Limb (tissue), 2 donors: ENCODE results near the gene TOB2.
A peak's percentile ranks its signal among the peaks of the same experiment; 100 is the strongest.
"Not testable (repeated sequence)": the region's sequence is repeated elsewhere in the genome, so short reads cannot be mapped to it uniquely, and the experiment has no call there.

ENCODE experiments used
- DNase-seq, 2 donors: peaks; one replicate each; pipeline ENCODE4 v3.0.0-alpha.2; 2016; ENCODE audit errors: extremely low spot score in 2 of 2

Gene TOB2

DNA sequence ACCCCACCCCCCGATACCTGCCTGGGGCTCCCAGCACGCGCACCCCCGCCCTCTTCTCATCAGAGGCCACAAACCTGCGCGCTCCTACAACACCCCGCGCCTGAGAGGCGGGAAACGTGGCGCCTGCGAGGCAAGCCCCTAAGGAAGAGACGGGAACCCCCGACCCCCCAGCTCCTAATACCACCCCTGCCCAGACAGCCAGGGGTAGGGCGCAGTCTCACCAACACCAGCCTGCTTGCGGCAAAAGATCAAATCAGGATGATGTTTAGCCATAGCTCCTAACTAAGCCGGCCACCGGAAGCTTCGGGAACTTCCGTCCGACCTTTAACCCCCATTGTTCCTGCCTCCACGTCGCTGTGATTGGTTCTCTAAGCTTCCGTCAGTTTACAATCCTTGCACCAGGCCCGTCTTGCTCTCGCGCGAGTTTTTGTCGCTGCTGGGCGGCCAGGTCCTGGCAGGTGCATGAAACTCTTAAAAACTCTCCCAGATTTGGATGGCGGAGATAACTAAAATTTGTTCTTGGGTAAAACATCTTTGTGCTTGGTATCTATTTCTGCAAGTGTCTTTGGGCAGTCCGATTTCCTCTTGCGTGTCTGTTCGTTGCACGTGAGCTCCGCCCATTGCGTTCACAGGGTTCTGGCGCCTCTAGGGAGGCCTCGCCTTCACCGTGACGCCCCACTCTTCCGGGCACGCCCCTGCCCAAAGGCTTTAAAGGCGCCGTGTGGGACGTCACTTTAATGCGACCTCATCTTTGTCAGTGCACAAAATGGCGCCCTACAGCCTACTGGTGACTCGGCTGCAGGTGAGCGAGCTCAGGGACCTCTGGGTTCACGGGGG, 22.0 kb upstream of the TOB2 start, which contains the start of the genes ACO2 and PHF5A:
ACO2 (plus strand) TSS at position 737 of the 837 bp plus-strand sequence; CDS start at position 767, 30 bp downstream.
PHF5A (minus strand) TSS at position 312 of the 837 bp plus-strand sequence; CDS start at position 273, 39 bp downstream.
- DNase-seq: peak; percentile 99

DNA sequence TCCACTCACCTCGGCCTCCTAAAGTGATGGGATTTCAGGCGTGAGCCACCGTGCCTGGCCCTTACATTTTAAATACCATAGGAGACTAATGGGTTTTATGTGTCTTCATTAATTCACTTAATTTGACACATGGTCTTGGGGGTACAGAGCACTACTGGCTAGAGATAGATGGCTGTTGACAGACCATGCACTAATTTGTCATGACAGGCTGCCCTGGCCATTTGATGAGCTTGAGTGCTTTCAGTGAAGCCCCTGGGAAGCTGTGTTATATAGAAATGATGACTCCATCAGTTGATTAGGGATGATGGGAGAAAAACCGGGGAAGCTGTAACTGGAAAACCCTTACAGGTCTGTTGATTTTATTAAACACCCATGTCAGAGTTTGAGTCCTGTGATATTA, 15.3 kb upstream of the TOB2 start:
- DNase-seq: no peak

DNA sequence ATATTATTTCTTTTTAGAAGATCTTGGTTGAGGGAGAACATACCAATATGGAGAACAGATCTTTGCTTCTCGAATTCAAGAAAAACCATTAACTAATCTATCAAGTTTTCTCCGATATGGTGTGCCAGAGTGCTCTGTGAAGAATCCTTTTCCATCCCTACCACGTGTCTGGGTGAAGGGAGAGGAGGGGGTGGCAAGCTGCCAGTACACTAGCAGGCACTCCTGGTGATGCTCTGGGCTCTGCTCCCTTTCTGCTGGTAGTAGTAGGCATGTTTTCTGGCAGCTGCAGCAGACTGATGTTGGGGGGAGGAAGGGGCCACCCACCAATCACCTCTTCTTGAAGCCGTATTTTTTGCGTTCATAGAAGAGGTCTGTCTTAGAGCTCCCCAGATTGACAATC, 13.5 kb upstream of the TOB2 start:
- DNase-seq: not testable (repeated sequence)

DNA sequence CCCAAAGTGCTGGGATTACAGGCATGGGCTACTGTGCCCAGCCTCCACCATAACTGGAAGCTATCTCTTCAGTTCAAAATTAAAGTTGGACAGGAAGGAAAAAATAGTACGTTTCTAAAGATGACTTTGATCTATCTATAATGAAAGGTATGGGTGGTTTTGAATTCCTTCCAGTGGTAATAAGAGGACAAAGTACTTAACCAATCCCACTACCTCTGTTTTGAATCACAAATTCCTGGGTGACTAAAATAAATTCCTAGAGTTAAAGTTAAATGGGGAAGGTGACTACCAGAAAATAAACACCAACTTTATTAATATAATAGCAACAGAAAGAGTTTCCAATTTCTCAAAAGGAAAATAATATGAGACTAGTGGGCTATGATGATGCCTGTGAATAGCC, 12.8 kb upstream of the TOB2 start:
- DNase-seq: no peak

DNA sequence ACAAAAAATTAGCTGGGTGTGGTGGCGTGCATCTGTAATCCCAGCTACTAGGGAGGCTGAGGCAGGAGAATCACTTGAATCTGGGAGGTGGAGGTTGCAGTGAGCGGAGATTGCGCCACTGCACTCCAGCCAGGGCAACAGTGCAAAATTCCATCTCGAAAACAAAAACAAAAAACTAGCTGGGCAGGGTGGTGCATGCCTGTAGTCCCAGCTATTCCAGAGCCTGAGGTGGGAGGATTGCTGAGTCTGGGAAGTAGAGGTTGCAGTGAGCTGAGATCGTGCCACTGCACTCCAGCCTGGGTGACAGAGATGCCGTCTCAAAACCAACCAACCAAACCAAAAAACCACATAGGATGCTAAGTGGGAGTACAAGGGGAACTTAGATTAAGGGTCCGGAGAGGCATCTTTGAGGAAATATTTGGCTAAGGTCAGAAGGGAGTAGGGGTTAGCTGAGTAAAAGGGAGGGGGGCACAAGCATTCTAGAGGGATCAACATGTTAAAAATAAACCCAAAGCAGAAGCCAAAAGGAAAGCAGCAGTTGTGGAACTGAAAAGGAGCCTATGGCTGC, 11.6 kb upstream of the TOB2 start:
- DNase-seq: no peak

DNA sequence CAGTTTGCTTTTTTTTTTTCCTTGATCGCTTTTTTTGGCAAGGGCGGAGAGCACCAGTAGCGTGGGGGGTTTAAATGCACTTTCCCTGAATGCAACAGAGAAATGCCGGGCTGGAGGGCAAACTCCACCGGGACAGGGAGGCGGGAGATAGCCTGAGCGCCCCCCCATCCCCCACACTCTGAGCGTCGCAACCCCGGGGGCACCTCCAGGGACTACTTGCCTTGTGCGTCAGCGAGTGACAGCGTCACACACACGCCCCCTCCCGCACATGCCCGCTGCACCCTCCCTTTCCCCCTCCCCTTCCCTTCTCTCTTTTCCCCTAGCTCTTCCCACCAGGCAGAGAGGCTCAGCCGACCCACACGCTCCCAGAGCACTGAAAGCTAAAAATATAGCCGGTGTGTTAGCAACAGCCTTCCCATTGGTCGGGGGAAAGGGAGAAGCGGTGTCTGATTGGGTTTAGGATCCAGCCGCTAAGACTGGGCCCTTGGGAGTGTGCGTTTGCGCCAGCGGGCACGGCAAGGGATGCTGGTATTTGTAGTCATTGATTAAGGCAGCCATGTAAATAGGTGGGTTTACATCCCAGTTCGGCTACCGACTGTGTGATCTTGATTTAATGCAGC, 1.7 kb upstream of the TOB2 start:
- peak; percentile 96 to 100 for DNase-seq

DNA sequence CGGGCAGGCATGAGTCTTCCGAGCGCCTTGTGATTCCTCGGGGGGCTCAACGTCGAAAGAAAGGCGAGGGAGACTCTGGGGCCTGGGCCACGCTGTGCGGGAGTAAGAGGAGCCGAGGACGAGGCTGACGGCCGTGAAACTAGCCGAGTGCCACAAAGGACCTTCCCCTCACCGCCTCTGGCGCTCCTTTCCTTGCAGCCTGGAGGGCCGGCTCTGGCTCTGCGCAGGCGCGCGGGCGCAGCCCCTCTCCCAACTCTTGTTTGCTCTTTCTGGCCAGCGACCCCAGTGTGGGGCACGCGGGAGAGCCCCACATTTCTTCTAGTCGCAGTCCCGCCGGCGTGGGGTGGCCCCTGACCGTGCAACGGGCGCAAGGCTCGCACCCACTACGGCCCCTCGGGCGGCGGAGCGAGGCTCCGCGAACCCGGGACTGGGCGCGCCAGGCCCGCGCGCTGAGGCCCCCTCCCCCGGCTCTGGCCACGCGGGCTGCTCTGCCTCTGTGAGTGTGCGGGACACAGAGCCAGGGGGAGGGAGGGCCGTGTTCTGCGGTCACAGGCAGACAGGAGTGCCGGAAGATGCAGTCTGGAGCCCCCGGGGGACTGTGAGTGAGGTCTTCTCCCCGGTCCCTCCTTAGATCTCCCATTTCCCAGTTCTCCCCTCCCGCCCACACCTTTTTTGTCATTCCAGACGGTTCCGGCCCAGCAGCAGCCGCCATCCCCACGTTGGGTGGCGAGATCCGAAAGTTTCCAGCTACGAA, 1.0 kb upstream of the TOB2 start:
- peak; percentile 69 to 87 for DNase-seq

DNA sequence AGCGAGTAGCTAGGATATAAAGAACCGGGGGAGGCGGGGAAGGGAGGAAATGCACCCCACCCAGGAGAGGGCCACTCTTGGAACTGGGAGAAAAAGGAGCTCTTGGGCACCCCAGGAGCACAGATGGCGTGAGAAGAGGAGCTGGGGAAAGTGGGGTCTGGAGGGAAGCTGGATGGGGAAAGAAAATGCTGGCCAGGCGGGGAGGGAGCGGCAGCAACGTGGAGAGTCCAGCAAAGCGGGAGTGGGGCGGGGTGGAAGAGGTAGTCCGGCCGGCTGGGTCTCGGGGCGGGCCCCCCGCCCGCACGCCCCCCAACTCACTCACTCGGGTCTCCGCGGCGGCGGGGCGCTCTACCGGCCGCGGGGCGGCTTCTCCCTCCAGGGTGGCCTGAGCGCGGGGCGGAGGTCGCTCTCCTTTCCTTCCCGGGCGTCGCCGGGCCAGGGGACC, 522 bp downstream of the TOB2 start:
- no peak for DNase-seq

DNA sequence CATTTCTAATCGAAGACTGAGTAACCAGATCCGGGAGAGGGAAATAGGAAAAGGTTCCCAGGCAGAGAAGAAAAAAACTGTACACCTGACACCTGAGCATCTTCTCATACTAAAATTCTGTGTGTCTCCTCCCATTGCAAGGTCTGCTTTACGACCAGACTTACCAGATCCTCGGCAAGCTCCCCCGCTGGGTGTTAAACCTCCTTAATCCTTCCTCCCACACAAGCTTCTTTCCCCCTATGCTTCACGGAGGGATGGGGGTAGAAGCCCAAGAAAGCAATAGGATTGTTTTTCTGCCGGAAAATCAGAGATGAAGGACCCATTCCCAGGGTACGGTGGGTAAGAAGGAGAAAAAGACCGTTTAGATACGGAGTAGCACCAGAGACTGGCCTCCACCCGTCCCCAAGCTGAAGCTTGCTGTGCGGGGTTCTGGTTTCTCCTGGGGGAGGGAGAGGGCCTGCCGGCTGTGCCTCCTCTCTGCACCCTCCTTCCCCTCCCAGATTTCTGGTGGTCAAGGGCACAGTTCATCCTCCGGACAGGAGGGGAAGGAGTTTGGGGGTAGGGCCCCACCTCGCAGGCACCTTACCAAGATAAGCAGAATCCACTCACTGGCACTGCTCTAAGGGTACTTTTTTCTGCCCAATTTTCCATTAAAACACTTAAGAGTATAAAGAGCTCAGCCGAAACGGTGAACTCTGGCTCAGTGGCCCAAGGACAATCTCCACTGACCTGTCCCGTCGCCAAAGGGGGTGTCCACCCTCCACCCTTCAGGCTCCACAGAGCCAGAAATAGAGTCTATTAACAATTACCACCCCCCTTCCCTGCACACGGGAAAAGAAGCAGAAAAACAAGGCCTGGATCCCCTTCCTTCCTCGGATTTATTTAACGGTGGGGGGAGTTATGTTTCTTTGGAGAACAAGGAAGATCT, 1.2 kb downstream of the TOB2 start:
- DNase-seq: peak; percentile 12 to 37

DNA sequence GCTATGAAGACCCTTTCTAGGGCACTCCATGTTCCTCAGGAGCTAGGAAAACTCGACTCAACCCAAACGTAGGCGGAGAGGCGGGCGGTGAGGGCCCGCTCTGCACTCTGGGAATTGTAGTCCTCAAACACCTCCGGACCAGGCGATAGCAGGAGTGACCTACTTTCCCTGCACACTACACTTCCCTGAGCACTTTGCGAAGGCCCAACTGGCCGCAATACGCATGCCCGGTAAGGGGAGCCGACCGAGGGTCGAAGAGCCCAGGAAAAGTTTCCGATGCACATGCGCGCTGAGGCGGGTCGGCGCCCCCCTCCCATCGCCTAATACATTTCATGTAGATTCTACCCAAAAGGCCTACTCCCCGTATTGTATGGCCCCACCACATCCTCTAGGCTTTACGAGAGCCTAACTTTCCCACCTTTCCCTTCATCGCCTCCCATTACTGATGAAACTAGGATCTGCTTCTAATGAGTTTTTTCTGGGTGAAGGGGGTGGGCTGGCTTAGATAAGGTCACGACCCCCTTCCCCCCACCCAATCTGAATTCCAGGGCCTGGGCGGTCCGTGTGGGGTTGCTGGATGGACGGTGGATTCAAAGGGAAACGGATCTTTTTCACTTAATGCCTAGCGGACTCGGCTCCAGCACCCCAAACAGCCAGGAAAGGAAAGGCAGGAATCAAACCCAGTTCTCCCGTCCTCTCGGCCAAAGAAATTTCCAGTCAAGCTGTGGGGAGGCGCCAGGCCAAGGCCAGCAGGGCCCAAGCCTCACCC, 2.1 kb downstream of the TOB2 start:
- peak; percentile 96 to 99 for DNase-seq

DNA sequence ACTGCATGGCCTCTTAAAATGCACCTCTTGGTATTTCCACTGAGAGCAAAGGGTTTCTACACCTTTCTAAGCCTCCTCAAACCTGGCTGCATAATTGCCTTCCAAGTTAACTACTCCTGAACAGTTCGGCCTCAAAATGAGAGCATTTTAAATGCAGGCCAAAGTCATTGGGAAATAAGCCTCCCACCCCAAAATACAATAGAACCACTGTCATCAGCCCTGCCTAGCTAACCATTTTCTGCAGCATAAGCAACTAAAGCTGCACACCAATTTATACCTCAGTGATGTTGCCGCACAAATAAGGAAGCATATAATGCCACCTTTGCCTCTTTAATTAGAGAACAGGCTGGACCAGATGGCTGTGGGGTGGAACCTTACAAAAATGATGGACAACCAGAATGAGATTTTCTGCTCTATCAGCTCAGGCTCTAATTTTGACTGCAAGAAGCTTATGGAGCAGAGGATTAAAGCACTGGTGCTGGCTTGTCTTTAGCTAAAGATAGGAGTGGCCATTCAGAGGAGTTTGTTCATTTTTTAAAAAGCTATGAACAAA, 4.3 kb downstream of the TOB2 start:
- DNase-seq: no peak

DNA sequence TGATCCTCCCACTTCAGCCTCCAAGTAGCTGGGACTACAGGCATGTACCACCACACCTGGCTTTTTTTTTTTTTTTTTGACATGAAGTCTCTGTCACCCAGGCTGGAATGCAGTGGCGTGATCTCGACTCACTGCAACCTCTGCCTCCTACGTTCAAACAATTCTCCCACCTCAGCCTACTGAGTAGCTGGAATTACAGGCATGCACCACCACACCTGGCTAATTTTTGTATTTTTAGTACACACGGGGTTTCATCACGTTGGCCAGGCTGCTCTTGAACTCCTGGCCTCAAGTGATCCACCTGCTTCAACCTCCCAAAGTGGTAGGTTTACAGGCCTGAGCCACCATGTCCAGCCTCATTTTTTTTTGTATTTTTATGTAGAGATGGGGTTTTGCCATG, 6.1 kb downstream of the TOB2 start:
- not testable (repeated sequence) for DNase-seq

DNA sequence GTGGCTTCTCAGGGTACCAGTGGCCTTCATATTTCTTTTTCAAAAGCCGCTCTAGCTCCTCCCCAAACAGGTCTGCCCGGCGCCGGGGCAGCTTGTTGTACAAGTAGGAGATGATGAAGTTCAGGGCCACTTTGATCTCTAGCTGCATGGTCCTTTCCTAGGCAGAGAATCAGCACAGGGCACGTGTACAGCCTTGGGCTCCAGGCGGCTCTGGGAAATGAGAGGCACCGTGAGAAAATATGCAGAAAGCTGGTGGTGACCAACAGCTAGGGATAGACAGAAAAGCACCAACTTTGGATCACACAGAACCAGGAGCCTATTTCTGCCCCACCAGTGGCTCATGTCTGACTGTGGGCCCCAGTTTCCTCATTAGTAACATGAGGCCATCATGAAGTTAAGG, 9.4 kb downstream of the TOB2 start:
- no peak for DNase-seq

DNA sequence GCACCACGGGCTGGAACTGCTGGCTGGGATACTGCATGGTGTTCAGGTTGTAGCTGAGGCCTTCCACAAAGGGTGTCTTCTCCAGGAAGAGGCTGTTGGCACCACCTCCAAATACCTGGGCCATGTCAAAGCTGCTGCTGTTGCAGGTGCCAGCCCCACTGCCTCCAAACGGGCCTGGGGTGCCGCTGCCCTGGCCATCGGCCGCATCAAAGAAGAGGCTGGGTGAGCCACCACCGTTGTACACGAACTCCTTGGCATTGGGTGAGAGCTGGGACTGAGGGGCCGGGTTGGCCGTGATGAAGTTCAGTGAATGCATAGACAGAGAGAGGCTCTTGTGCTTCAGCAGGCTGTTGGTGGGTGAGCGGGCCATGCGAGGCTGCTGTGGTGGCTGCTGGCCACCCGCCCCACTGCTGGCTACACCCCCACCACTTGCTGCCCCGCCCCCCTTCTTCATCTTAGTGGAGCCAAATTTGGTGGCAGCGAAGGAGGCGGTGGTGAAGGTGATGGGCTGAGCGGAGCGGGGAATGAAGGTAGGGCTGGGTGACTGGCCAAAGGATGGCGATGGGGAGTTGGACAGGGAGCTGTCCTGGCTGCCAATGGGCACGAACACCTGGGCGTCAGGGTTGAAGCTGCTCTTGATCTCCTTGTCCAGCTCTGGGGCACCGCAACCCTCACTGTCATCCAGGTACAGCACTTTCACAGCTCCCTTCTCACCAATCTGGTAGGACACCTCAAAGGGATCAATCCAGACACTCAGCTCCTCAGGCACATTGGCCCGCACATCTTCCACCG, 10.1 kb downstream of the TOB2 start:
- no peak for DNase-seq

DNA sequence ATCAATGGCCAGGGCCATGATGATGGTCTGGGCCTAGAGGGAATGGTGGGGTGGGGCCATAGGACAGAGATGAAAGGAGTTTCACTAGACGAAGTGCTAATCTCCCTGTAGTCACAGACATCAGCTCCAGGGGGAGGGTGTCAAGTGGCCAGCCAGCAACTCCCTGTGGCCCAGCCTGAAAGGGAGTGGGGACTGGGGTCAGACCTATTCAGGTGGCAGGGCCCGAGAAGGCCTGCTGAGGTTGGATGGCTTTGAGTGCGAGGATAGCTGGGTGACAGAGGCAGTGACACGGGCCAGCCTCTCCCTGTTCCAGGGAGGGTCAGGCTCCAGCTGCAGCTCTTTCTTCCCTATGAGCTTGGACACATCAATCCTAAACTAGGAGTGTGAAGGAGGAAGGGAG, 11.0 kb downstream of the TOB2 start:
- DNase-seq: no peak

DNA sequence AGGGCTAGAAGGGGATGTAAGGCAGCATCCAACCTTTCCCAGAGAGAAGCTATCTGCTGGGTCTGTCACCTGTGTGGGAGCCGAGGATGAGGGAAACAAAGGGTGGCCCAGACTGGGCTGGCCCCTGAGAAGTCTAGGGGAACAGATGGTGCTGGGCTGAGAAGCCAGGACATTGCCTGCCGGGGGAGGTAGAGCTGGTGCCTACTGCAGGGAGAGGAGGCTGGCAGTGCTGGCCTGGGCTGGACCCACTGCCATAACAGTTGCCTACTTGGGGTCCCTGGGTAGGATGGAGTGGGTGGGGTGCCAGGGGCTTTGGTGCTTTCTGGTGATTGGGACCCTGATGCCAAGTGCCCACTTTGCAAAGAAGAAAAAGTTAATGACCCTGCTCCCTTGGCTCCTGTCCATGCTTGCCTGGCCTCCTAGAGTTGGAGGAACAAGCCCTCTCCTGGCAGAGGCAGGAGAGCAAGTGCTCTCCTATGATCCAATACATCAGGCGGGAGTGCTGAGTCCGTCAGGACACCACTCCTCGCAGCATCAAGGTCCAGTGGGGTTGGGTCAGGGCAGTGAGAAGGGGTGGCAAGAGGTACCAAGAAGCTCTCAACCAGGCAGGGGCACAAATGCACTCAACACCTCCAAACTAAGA, 12.1 kb downstream of the TOB2 start:
- not testable (repeated sequence) for DNase-seq

DNA sequence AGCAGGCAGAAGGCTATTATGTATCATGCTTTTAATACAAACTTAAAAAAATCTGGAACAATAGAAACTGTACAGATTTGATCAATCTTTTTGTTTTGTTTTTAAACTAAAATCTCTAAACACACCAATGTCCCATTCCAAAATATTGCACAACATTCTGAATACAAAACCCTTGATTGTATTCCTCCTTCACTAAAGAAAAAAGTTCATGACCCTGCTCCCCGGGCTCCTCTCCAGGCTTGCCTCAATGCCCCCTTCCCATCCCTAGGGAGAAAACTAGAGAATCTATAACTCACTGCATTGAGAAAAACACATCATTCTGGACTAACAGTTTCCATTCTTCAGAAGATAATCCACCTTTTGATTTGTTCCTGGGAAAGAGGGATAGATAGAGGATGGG, 13.1 kb downstream of the TOB2 start:
- not testable (repeated sequence) for DNase-seq

DNA sequence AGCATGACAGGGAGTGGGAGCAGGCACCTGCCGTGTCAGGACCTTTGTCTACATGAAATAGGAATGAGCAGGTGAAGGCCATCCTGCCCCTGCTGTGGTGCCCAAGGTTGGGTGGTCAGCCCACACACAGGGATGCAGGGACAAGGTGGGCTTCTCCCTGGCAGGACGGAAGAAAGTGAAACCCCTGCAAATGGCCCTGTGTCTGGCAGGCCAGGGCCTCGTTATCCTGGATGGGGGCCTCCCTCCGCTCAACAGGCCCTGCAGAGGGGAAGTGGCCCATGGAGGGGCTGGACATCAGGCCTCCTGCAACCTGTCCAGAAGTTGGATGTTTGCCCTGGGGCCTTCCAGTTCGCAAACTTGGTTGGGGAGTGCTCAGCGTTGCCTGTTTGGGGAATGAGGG, 14.9 kb downstream of the TOB2 start:
- DNase-seq: no peak
